Measurements from ENCODE around the gene FAM240A.

GRCh38 chr3:46571684-46572083 lies 40.6 kb upstream of the FAM240A start:
- TF ChIP-seq EZH2 (IDR thresholded peaks at IDR 0.05) (no peak), POLR2AphosphoS5 (IDR thresholded peaks at IDR 0.05; ENCODE audit: borderline replicate concordance, low read depth, low read length) (no peak), FOXP2 (optimal IDR thresholded peaks at IDR 0.05; ENCODE audit: control extremely low read depth, extremely low read length, insufficient read depth) (no peak)

Measured in SK-N-MC (cell line).